H4 (cell line): ENCODE data around the gene SMPD3. TPM values are rescaled to one million over a fixed set of nuclear protein-coding genes. Genes with fewer than 3 reads are reported as not detected.

Experiments used
- DNase-seq: peaks from one replicate; pipeline ENCODE4 v3.0.0-alpha.2; 2015; ENCODE audit warnings: low spot score
- total RNA-seq: library from RNA; depleted of rRNA; stranded (reverse); fragments of >200 nt; shearing (Covaris generic); gene quantifications from 2 replicates; pipeline ENCODE4 v1.2.3, GENCODE V29; 2014

The SMPD3 gene
- total RNA-seq, 1 experiment from 2014 or later: not detected

DNA sequence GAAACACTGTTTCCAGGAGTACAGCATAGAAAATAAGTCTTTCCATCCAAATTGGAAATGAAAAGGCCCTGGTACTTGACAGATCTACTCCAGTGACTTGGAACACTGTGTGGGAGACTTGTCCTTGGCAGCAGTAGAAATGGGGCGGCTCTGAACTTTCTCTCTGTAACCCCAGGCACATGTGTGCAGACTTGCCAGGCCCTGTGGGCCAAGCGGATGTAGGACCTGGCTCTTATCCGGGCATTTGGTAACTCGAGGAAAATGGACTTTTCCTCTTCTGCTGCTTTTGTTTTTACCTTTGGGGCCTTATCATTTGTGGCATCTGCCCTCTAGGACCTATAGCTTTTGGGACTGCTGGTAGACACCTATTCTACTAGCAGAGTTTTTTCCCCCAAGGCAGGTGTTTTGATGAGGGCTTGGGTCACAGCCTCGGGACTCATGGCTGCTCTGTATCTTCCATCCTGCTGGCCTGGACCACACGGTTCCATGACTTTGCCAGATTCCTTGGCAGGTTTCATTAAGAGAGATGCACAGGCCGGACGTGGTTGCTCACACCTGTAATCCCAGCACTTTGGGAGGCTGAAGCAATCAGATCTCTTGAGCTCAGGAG lies 43.5 kb downstream of the SMPD3 start:
- no peak for DNase-seq

DNA sequence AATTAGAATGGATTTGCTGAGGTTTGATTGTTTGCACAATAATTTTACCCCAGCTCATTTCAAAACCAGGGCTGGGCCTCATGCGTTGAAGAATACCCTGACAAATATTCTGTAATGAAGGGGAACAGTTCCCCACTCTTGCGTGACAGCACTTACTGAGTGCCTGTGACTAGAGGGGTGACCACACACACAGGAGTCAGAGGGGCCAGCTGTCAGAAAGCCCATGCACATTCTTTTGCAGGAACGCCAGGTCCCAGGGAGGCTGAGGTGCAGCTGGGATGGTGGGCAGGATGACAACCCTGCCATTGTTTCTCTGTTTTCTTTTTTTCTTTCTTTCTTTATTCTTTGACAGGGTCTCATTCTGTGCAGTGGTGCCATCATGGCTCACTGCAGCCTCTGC lies 44.6 kb downstream of the SMPD3 start:
- no peak for DNase-seq

DNA sequence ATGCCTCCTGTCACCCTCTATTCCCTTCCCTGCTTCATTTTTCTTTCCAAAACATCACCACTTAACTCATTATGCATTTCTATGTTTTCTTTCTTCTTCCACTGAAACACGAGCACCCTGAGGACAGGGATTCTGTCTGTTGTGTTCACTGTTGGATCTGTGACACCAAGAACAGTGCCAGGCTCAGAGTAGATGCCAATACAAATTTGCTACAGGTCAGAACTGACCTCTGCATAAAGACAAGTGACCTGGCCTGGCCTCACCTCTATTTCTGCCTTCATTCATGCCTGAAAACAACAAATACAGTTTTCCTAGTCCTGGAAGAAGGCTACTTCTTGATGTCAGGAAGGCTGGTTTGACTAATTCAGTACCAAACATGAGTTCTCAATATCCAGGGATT lies 45.1 kb downstream of the SMPD3 start:
- no peak for DNase-seq

DNA sequence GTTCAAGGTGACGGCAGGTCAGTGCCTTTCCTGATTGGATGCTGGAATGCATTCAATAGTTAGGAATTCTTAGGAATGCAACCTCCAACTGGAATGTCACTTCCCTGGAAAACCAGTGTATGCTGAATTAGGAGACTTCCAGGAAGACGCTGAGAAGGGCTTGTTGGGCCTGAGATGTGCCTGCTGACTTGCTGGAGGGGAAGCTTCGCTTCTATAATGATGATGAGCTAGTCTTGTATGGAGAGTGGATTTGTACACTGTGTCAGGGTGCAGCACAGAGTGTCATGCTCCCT lies 45.6 kb downstream of the SMPD3 start:
- DNase-seq: no peak

DNA sequence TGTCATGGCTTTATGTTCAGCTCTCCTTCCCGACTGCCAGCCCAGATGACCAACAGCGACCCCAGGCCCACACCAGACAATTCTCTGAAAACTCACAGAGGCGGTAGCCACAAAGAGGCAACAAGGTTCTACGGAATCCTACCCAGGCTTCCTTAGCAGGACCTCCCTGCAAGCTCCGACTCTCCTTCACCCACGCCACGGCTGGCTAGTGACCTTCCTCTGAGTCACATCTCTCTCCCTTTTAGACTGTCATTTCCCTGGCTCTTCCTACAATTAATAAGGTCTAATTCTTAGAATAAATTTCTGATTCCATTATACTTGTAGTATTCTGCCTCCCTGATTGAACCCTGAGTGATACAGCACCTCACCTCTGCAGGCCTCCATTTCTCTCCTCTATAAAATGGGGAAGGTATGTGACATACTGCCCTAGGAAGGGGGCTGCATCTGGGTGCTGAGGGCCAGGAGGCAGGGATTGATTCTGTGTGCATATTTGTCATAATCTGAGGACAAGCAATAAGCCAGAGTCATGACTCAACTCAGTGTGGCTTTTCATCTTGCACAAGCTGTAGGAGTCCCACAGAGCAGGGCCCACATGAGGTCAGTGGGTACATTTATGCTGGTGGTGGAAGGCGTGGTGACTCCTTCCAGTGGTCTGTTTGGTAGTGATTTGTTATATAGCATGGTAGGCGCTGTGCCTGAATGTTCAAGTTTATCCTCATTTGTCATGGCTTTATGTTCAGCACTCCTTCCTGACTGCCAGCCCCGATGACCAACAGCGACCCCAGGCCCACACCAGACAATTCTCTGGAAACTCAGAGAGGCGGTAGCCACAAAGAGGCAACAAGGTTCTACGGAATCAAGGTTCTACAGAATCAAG lies 46.2 kb downstream of the SMPD3 start:
- DNase-seq: no peak

DNA sequence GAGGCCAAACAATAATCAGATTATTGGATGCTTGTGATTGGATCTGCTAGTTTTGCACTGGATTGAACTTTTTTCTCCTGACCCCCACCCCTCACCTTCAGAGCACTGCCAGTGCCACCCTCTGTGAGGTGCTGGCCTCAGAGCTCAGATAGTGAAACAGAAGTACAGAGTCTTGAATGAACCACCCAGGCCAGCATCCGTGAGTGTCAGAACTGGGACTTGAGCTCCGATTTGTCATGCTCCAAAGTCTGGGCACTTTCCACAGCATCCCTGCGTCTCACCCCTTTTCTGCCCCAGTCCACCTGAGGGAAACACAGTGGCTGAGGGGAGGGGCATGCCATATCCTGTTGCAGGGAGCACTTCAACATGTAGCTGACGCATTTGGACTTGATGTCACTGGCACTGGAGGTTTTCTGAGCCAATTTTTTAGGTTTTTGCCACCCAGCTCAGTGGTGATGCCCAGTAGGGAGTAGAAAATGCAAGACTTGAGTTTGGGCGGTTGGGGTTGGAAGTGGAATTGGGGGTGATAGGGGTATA lies 47.3 kb downstream of the SMPD3 start:
- DNase-seq: no peak

DNA sequence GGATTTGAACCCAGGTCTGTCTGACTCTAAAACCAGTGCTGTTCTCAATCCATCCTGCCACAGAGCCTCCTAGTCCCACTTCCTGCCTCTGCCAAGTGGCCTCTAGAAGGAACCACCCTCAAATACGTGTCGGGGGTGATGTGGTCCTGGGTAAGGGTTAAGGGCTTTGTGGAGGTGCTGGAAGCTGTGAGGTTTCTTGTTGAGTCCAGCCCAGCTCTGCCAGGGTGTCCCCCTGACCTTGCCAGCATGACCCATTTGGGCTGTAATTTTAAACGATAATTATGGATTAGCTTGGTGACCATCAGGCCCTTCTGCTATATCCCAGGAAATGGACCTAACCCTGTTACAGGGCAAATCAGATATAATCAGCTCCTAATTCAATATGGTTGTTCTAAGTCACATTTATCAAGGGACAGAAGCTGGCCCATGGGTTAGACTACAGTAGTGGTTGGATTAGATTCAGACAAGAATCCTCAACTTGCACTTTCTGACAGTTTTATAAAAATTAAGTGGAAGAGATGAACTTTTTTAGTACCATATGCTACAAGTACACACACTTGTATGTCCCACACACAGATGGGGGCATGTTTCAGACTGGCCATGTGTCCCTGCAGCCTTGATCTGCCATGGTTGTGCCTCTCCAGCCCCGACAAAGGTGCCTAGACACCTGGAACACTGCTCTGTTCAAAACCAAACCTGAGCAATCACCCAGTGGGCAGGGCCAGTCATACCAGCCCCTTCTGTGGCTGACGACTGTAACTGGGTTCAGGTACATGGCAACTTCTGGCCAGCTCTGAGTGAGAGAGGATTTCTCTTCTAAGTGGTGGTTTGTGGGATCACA lies 48.0 kb downstream of the SMPD3 start:
- DNase-seq: no peak

DNA sequence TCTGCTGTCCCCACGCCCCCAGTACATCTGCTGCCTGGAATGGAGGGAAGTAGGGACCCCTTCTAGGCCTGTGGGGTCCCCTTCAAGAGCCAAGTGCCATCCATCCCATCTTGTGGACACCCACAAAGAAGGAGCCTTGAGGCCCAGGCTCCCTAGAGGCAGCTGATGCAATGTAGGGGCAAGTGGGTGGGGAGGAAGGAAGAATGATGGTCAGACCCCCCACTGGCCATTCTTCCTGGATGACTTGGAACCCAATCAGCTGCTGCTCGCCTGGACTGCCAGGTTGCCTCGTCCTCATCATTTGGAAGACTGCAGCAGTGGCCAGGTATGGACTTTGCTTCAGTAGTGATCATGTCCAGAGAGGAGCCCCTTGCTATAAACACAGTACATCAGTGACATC lies 48.9 kb downstream of the SMPD3 start:
- DNase-seq: no peak

DNA sequence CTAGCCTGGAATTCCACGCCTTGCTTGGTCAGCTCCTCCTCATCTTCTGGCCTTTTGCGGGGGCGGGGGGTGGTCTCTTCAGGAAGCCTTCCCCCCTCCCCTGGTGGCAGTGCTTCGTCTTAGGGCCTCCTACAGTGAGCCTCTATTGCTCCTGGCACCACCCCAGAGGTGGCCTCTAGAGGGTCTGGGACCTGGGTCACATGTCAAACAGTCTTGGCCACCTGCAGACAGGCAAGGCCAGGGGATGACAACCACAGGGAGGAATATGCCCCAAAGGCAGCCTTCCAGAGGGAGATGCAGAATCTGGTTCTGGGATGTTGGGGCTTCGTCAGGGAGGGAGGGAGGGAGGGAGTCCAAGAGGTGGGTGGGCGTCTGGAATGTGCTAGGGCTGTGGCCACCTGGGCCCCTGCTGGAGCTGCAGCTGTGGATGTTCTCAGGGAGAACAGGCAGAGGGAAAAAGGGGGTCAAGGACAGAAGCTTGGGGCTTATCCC lies 50.6 kb downstream of the SMPD3 start:
- no peak for DNase-seq

DNA sequence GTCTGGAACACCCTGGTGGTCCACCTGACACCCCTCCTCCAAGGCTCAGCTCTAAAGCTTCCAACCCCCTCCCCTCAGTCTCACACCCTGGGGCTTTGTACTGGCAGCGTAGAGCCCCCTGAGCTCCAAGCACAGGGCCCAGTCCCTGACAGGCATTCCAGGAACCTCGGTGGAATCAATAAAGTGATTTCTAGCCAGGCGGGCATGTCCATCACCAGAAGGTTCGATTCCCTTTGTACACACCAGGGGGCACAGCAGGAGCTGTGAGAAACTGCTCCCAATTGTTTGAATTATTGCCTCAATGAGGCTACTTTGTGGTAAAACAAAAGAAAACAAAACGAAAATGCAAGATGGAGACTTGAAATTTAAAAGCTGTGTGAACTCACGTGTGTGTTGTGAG lies 51.8 kb downstream of the SMPD3 start:
- peak; percentile 31 for DNase-seq

DNA sequence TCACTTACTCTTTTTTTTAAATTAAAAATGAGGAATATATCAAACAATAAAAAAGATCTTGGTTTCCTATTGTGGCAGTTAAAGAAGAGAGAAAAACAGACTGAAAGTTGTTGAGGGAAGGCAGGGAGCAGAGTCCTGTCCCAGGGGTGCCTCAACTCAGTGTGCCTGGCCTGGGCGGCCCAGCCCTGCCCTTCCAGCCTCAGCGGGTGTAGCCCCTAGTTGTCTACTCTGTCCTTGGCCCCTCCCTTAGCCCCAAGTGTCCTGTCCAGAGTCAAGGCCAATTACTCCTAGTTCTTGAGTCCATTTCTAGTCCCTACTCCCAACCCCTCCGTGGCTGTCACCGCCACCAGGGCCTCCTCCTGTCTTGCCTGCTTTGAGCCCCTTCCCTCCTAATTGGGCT lies 52.5 kb downstream of the SMPD3 start:
- no peak for DNase-seq

DNA sequence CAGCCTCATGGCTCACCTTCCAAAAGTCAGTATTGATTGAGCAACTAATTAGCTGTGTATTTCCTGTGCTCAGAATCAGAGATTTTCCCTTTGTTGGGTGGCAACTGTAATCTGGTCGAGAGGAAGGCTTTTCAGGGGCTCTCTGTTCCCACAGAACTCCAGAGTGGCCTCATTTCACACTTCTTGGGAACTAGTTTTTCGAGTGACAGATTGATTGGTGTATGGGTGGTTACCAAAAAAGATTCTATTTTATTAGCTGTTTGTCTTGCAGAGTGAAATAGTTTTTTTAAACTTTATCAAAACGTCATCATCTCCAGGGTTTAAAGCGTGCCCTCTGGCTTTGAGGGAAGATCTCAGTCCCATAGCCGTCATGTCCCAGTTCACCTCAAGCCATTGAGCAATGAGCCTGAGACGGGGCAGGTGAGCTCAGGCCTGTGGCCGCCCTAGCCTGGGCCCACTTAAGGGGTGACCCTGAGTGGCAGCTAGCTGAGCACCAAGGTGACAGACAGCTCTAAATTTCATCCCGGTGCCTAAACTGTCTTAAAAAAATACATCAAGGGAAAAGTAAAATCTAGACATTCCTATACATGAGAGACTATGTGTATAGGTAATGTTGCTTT lies 53.0 kb downstream of the SMPD3 start:
- no peak for DNase-seq

DNA sequence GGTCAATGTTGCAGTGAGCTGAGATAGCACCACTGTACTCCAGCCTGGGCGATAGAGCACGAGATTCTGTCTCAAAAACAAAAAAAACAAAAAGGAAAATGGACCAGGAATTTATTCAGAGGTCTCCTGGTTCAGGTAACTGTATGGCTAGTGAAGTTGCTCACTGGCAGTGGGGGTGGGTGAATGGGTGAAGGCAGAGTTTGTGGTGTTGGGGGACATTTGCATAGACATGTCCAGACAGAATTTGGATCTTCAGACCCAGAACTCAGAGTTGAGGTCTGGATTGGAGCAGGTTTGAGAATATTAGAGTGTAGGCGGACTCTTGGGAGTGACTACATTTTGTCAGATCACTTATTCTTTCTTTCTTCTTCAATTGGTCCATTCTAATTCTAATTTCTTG lies 55.0 kb downstream of the SMPD3 start:
- no peak for DNase-seq

DNA sequence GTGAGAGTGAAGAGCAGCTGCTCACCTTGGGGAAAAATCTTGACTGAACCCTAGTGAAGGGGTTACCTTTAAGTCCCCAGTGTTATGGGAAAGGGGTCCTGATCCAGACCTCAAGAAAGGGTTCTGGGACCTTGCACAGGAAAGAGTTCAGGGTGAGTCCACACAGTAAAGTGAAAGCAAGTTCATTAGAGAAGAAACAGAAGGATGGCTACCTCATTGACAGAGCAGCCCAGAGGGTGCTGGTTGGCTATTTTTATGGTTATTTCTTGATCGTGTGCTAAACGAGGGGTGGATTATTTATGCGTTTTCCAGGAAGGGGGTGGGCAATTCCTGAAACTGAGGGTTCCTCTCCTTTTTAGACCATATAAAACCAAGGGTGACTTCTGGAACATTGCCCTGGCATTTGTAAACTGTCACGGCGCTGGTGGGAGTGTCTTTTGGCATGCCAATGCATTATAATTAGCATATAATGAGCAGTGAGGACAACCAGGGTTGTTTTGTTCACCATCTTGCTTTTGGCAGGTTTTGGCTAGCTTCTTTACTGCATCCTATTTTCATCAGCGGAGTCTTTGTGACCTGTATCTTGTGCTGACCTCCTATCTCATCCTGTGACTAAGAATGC lies 58.4 kb downstream of the SMPD3 start:
- no peak for DNase-seq

DNA sequence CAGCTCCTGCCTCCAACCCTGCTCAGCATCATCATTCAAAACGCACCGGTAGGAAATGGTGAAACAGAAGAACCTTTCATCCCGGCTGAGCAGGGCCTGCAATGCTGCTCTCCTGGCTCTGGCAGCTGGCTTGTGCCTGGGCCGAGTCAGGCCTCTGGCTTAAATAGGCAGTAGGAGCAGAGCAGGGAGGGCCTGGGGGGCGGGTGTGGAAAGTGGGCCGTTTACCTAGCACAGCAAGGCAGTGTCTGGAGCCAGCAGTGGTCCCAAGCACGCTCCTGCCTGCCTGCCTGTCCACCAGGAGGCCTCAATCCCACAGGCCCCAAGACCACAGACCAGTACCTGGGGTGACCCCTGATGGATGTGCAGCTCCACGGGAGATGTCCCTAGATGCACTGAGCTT lies 59.3 kb downstream of the SMPD3 start:
- no peak for DNase-seq

DNA sequence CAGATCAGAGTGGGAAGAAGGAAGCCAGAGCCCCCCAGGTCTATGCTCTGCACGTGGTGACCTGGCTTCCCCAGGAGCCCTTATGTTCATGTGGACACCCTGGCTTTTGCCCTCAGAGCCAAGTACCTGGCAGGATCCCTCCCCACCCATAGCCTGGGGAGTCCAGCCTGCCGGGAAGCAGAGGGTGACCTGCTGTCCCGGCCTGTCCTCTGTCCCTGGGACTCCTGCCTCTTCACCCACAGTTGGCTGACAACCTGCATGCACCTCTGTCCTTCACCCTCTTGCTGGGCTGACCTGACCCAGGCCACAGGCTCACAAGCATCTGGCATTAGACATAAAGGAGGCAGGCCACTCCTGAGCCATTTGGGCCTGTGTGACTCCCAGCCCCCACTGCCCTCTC lies 60.2 kb downstream of the SMPD3 start:
- no peak for DNase-seq

DNA sequence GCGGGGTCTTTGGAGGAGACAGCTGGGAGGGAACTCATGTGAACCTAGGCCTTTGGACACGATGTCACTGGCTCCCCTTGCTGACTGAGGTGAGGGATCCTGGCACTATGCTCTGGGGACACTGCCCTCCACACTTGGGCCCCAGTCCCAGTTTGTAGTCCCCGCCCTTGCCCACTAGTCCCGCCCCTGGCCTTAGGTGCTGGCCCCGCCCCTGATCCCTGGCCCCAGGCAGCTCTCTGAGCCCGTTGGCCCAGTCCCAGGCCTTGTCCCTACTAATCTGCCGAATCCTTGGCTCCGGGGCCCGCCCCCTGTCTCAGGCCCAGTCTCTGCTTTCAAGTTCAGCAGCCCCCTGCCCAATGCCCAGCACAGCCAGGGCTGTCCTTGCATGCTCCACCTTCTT lies 61.0 kb downstream of the SMPD3 start:
- no peak for DNase-seq

DNA sequence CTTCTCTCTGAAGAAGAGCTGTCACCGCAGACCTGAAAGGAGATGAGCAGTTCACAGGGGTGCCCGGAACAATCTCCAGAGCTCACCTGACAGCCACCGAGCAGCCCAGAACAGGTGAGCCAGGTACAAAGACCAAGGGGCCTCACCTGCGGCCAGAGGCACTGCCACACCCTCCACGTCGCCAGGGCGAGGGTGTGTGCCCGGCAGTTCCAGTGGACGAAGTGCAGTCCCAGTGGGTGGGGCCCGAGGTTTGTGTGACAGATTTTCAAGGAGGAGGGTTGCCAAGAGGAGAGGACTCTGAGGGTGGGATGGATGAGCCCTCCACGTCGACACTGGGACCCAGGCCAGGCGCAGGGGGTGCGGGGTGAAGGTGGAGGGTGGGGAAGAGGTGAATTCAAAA lies 61.7 kb downstream of the SMPD3 start:
- DNase-seq: no peak

DNA sequence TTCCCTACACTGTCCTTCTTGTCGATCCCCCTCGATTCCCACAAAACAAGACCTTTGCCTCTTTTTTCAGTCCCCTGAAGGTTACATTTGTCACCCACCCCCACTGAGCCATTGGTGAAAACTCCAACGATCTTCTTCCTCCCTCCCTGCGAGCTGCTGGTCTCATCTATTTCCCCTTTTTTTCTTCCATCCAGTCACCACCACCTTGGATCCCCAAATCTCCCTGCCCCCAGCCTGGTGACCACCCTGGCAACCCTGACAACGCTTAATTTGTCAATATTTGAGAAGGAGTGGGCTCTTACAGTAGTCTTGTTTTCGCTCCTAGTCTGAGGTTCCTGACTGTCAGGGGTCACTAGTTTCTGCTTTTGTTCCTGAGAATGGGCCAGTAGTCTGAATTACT lies 62.9 kb downstream of the SMPD3 start:
- DNase-seq: no peak

DNA sequence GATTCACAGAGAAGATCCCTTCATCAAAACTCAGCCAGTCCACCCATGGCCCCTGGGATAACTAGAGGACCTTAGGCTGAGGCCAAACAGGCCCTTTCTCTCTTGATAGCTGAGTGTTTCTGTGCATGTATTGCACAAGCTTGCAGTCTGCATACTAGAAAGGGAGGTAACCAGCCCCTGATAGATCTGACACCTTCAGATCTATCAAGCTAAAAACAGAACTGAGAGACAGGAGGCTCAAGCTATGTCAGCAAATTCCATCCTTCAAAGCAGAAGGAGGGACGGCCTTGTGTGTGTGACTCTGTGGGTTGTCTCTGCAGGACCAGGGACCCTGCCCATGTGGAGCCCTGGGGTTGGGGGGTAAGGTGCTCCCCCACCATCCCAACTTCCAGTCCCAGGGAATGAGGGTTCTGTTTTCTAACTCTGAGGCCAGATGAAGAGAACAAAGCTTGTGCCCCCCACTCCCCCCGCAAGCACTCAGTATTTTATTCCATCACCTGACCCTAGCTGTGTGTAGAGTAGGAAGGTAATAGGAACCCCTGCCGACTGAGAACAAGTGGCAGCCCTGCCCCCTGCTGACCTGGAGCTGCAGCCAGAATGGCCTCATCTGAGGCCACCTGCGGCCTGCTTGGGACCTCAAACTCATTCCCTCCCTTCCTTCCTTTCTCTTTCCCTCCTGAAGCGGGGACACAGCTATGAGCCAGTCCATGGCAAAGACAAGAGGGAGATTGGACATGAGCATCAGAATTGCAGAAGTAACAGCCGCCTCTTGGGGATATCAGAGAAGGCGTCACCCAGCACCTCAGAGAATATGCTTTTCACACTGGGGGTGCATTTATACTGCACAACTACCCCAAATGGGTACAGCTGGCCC lies 63.8 kb downstream of the SMPD3 start:
- DNase-seq: no peak

DNA sequence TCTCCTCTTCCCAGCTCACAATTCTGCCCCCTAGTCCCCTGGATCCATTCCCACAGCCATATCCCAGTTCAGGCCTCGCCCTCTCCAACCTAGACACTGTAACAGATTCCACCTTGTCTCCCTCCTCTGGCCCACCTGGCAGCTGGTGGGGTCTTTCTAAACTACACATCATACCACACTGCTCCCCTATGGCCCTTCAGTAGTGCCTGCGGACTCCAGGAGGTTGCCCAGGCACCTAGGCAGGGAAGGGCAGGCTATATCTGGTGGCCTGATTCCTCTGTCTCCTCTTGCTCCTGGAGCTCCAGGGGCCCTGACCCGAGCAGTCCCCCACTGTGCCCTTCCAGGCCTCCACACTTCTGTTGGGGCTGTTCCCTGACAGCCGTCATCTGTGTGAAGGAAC lies 64.5 kb downstream of the SMPD3 start:
- no peak for DNase-seq
